Left ventricle myocardium superior (tissue), 1 donor: ENCODE measurements around the gene HDAC4. TPM values are rescaled to one million over a fixed set of nuclear protein-coding genes. Genes with fewer than 3 reads are reported as not detected.
A peak's percentile ranks its signal among the peaks of the same experiment; 100 is the strongest.

Experiments used
- ATAC-seq: fragments of 200-7000 bp; cut with Tn5 transposase; one replicate; pipeline ENCODE4 v1.9.1; 2020; ENCODE audit warnings: mild to moderate bottlenecking, moderate library complexity
- DNase-seq: peaks from one replicate; pipeline ENCODE4 v3.0.0-alpha.2; 2020
- intact Hi-C: fragments of 100-400 bp; cut with micrococcal nuclease; formaldehyde crosslinking; loops from one replicate; pipeline ENCODE4 v1.11.0; 2022
- total RNA-seq: library from RNA; stranded (reverse); fragmentation: NEBNext Ultra II Directional; extraction: Animal tissue kit (Norgen Biotek cat#: 25700); gene quantifications from one replicate; pipeline ENCODE4 v1.2.1, GENCODE V29; 2021
- donor health status: DM: no; HTN: yes; CAD: no; lungs with severe emphysema.

Gene HDAC4
- total RNA-seq, 1 donor from 2014 or later = 25.6 TPM

DNA sequence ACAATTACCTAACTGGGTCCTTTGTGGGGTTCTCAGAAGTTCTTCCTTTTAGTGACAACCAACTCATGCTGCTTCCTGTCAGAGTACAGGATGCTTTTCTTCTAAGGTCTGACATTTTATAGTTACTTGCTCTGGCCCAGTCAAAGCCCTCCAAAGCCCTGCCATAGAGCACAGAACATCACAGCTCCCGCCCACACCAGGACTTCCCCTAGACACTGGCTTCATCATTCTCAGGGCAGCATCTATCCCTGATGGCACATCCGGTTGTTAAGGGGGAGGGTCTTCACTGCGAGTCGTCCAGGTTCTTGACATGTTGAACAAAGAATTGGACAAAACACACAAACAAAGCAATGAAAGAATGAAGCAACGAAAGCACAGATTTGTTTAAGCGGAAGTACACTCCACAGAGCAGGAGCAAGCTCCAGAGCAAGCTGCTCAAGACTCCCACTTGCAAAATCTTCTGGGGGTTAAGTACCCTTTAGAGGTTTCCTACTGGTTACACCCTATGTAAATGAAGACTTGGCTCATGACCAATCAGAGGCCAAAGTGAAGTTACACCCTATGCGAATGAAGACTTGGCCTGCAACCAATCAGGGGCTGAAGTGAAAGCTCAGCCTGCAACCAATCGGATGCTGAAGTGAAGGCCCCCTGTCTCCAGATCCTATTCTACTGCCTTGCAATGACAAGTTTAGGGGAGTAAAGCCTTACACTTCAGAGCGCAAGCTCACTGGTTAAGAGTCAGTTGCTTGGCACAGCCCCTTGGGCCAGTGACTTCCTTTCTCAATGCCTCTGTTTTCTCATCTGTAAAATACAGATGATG is 79.0 kb downstream of the HDAC4 start:
- no peak for DNase-seq
- intact Hi-C loops = no loop called here
- no peak for ATAC-seq

DNA sequence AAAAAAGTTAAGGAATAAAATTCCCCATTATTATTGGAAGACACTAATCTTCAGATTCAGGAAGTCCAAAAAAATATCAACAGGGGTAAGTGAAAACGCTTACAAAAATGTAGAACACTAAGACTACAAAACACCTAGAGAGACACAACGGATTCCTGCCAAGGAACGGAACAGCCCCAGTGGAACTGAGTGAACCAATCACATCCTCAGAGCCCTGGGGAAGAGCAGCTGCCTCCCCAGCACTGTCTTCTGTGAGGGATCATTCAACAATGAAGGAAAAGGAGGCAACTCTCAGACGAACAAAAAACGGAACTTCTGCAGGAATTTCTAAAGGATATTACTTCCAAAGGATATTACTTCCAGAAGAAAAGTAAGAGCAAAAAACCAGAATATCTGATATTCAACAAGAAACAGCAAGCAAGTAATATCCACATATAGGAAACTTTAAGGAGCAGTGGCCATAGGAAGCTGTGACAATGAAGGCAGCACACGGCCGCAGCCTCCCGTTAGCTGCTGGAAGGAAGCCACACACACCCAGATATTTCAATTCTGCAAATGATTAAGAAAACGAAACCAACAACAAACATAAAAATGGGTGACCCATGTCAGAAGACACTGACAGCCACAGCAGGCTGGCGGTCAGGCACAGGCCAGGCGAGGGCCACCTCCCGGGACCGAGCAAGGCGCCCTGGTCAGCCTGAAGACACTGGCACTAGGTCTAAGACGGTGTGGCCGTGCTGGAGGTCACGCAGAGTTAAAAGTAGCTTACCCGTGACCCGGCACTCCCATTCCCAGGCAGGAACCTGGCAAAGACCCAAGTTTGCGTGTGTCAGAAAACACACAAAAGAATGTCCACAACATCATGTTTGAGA is 81.8 kb downstream of the HDAC4 start:
- DNase-seq = peak; percentile 26
- intact Hi-C loops = loop anchor here (5.0 kb wide), 1 partner anchor 83 kb away; the partner anchor contains the start of gene HDAC4
- ATAC-seq = peak; percentile 37

DNA sequence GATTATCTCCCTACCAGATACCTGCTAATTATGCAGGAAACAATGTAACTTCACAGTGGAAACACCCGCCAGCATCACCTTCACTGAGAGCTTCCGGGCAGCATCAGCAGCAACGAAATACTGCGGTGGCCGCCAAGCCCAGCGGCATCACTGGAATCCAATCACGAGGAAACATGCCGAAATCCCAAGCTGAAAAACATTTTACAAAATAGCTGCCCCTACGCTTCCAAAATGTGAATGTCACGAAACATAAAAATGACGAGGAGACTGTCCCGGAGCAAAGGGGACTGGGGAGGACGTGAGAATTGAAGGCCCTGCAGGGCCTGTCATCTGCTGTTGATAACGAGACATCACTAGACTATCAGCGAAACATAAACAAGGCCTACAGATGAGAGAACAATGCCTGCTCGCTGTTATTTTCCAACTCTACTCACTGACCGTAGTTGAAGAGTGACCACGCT is 82.6 kb downstream of the HDAC4 start:
- intact Hi-C loops = loop anchor here (5.0 kb wide), 1 partner anchor 84 kb away; the partner anchor contains the start of gene HDAC4
- ATAC-seq = peak; percentile 4
- DNase-seq = peak; percentile 33

DNA sequence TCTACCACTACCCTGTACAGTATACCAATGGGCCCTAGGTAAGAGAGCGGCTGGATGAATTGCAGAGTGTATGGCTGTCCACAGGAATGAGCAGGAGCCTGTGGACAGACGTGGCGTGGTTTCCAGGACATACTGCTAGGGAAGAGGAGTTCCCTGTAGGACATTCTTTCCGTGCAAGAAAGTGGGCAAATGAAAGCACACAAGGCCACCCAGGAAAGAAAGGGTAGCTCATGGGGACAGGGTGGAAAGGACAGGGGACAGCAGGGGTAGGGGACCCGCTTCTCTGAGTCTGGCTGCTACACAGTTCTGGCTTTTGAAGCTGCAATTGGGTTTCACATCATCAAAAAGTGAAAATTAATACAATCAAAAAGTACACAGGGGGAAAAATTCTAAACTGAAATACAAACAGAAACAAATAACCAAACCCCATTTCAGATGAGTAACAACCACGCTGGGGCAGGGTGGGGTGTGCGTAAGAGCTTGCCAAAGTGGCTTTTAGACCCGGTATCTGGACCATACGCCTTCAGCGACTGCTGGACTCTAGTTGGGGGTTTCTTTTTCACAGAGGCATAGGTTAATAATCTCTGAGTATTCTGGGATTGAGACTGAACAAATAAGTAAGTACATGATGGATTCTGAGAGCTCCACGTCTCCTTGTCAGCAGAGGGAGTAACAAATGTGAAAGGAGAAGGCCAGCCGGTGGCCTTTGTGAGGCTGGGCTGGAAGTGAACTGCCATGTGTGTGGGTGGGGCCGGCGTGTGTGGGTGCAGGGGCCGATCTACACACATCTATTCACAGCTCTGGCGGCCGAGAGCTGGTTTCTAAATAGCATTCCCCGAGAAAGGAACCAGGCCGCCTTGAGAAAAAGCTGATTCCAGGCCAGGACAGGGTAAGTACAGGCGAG is 84.0 kb downstream of the HDAC4 start:
- ATAC-seq (peak; percentile 85), DNase-seq (peak; percentile 87)
- intact Hi-C loops = loop anchor here (5.0 kb wide), 1 partner anchor 85 kb away; the partner anchor contains the start of gene HDAC4

DNA sequence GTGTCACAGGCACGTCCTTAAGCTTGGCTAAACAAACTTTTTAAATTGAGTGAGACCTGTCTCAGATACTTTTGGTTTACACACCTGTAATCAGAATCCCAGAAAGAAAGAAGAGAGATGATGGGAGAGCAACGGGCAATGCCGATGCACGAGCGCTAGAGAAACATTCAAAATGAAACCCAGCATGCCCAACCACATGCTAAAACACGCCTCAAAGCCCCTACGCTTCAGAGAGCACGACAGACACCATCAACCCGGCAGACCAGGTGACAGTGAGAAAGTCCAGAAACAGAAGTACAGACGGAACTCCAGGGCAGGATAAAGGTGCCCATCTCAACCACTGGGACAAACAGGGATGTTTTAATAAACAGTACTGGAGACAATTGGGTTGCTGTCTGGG is 85.5 kb downstream of the HDAC4 start:
- ATAC-seq (no peak), DNase-seq (no peak)
- intact Hi-C loops = loop anchor here (5.0 kb wide), 1 partner anchor 87 kb away; the partner anchor contains the start of gene HDAC4

DNA sequence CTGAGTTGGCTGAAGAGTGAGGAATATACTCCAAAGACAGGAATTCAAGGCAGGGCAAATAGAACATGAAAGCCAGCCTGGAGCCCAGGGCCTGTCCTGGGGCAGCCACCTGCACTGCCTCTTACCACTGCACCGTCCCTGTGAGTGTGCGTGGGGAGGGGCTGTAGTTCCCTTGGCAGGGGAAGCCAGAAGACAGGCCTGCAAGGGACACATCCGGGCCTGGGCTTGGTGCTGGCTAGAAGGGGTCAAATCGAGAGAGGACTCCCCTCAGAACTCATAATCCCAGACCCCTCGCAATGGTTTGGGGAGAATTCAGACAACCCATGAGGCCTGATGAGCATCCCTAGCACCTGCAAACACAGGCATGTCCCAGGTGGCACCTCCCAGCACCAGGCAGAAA is 87.0 kb downstream of the HDAC4 start:
- DNase-seq = no peak
- ATAC-seq = no peak
- intact Hi-C loops = no loop called here

GRCh38 chr2:239312741-239313667 is 87.8 kb downstream of the HDAC4 start:
- peak; percentile 68 for DNase-seq
- ATAC-seq = peak; percentile 17
- intact Hi-C loops = no loop called here

DNA sequence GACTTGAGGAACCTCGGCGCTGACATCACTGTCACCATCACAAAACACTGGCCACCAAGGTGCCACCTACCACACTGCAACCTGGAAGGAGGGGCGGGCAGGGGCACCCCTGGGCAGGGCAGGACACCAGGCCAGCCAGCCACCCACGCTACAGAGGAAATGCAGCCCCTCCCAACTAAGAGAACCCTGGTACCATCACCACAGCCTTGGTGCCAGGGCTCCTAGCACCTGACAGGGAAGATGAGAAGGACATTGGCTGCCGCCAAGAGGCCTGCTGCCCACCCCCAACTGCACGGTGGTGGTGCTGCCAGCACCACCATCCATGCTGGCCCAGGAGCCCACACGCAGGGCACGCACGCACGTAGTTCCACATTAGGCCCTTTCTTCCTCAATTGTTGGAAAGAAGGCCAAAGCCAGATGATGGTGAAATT is 88.7 kb downstream of the HDAC4 start:
- DNase-seq (no peak), ATAC-seq (no peak)
- intact Hi-C loops = no loop called here

DNA sequence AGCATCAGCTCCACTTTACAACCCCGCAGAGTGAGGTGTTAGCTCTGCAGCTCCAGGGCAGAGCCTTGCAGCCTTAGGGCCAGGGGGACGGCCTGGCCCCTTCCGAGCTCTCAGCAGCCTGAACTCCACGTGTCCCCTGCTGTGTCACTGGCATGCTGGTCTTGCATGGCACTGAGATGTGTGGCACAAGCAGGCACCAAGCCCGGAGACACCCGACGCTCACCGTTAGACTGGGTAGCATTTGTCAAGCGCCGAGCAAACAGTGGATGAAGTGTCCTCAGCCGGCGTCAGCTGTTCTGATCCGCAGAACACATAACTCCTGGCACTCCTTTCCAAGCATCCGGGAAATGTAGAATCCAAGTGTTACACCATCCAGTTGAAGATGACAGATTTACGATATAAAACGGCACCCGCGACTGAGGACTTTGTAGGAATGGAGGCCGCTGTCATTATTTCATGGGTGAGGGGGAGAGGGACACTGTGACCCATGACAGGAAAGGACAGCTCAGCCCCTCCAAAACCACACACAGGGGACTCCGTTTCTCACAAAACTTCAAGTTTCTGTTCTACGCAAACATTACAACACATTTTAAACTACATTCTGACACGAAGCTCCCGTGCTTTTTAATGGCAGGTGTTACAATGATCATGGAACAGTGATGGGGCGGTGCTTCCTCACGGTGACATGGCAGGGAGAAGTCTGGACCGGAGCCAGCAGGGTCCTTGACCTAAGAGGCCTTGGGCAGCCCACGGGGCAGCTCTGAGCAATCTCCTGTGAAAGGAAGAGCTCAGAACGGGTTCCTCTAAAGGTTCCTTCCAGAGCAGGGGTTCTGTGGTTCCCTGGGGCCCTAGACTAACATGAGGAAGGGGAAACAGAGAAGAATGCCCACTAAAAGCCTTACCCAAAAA is 89.4 kb downstream of the HDAC4 start:
- ATAC-seq (peak; percentile 26), DNase-seq (peak; percentile 59)
- intact Hi-C loops = no loop called here

GRCh38 chr2:239310401-239311061 is 90.3 kb downstream of the HDAC4 start:
- ATAC-seq (no peak), DNase-seq (peak; percentile 35)
- intact Hi-C loops = no loop called here

- intact Hi-C loops = no loop called here
- peak; percentile 47 for DNase-seq
- ATAC-seq = peak; percentile 8
These were observed 91.2 kb downstream of the HDAC4 start for GRCh38 chr2:239309398-239310245.

- ATAC-seq (peak; percentile 60), DNase-seq (peak; percentile 74)
- intact Hi-C loops = no loop called here
These were observed 92.0 kb downstream of the HDAC4 start for GRCh38 chr2:239308661-239309397.

DNA sequence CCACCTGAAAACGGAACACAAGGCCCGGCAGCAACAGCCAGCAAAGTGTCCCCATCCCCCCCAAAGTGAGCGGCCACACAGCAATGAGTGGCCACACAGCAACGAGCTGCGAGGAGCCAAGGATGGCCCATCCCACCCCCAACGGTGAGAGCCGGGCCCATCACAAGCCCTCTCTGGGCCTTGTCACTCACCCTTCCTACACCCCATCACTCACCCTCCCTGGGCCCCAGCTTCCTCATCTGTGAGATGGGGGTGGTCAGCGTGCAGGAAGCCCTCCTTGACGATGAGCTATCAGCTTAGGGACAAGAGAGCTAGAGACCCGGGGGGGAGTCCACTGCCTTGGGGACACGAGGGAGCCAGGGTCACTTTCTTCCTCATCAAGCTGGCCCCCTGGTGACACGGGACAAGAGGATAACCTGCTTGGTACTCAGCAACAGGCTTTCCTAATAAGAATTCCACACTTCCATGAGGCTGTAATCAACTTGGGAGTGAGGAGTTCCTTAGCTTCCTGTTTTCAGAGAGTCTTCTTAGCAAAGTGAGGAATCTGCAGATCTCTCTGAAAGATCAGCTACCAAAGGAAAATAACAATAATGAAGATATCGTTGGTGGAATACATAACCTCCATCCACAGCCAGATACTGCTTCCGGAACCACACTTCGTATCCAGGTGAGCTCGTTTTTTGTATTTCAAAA is 92.8 kb downstream of the HDAC4 start:
- DNase-seq (peak; percentile 31), ATAC-seq (no peak)
- intact Hi-C loops = no loop called here

DNA sequence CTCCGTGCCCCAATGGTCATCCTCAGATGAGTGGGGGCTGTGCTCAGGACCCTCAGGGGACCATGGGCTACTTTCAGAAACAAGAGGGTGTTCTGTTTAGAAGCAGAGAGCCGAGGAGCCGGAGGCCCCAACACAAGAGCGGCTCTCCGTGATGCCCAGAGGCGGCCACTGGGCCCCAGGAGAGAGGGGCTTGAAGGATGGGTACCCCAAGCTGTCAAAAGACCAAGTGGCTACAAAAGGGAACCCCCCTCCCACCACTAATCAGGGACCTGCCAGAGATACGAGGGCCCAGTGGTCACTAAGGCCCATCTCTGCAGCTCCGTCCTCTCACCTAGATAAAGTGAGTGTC is 93.6 kb downstream of the HDAC4 start:
- no peak for DNase-seq
- no peak for ATAC-seq
- intact Hi-C loops = no loop called here
